OCI-LY7 (cell line): ENCODE measurements around the gene MYO18A.

Experiments
- EZH2phosphoT487 ChIP-seq: fragments of 200-600 bp; sonication (generic); IDR thresholded peaks from 2 replicates; pipeline ENCODE4 v1.6.1; 2018; ENCODE audit warnings: low read depth, borderline replicate concordance, mild to moderate bottlenecking, mixed run types, antibody characterized with exemption, low read length, moderate library complexity, mixed read lengths
- TF ChIP-seq, protein P1 (sequence below): fragments of 200-600 bp; sonication (generic); conservative IDR thresholded peaks from 2 replicates; pipeline ENCODE4 v1.5.1; 2014; ENCODE audit warnings: mild to moderate bottlenecking, antibody characterized with exemption, low read length, moderate library complexity, mixed read lengths

GRCh38 chr17:29216856-29217255, 36.7 kb upstream of the MYO18A start:
- TF ChIP-seq, protein P1, sequence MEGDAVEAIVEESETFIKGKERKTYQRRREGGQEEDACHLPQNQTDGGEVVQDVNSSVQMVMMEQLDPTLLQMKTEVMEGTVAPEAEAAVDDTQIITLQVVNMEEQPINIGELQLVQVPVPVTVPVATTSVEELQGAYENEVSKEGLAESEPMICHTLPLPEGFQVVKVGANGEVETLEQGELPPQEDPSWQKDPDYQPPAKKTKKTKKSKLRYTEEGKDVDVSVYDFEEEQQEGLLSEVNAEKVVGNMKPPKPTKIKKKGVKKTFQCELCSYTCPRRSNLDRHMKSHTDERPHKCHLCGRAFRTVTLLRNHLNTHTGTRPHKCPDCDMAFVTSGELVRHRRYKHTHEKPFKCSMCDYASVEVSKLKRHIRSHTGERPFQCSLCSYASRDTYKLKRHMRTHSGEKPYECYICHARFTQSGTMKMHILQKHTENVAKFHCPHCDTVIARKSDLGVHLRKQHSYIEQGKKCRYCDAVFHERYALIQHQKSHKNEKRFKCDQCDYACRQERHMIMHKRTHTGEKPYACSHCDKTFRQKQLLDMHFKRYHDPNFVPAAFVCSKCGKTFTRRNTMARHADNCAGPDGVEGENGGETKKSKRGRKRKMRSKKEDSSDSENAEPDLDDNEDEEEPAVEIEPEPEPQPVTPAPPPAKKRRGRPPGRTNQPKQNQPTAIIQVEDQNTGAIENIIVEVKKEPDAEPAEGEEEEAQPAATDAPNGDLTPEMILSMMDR, result no peak
- no peak for TF ChIP-seq EZH2phosphoT487
